ENCODE results near the gene BFSP1.

DNA sequence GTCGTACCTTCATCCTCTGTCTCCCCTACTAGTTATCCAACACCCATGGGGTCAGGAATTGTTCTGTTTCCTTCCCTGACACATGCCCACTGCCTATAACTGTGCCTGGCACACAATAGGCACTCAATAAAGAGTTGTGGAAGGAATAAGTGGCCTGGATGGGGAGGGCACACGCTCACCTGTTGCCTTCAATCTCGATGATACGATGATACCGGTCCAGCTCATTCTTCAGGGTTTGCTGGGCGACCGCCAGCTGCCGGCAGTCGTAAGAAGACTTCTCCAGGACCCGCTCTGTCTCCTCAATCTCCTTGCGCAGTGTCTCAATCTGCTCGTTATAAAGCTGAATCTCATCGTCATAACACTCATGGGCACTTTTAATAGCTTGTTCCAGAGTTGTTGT, 32.5 kb downstream of the BFSP1 start:
- TF ChIP-seq, protein P1, sequence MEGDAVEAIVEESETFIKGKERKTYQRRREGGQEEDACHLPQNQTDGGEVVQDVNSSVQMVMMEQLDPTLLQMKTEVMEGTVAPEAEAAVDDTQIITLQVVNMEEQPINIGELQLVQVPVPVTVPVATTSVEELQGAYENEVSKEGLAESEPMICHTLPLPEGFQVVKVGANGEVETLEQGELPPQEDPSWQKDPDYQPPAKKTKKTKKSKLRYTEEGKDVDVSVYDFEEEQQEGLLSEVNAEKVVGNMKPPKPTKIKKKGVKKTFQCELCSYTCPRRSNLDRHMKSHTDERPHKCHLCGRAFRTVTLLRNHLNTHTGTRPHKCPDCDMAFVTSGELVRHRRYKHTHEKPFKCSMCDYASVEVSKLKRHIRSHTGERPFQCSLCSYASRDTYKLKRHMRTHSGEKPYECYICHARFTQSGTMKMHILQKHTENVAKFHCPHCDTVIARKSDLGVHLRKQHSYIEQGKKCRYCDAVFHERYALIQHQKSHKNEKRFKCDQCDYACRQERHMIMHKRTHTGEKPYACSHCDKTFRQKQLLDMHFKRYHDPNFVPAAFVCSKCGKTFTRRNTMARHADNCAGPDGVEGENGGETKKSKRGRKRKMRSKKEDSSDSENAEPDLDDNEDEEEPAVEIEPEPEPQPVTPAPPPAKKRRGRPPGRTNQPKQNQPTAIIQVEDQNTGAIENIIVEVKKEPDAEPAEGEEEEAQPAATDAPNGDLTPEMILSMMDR (conservative IDR thresholded peaks at IDR 0.05 in 1 of 2, IDR thresholded peaks at IDR 0.05 in 1 of 2; ENCODE audit: low read depth in 1 of 2, low read length in 2 of 2), result no peak
- TF ChIP-seq EZH2 (IDR thresholded peaks at IDR 0.05; ENCODE audit: low read length, missing control alignments), result no peak

Data from fibroblast of lung (primary cell).